Placental epithelial cell (primary cell): ENCODE data around the gene OR2AJ1. TPM values are rescaled to one million over a fixed set of nuclear protein-coding genes. Genes with fewer than 3 reads are reported as not detected.

Experiments used
- total RNA-seq: library from RNA; depleted of rRNA; stranded (reverse); fragments of >200 nt; gene quantifications from 2 replicates; pipeline ENCODE4 v1.2.3, GENCODE V29; 2012

Gene OR2AJ1, protein sequence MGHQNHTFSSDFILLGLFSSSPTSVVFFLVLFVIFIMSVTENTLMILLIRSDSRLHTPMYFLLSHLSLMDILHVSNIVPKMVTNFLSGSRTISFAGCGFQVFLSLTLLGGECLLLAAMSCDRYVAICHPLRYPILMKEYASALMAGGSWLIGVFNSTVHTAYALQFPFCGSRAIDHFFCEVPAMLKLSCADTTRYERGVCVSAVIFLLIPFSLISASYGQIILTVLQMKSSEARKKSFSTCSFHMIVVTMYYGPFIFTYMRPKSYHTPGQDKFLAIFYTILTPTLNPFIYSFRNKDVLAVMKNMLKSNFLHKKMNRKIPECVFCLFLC
- under 0.01 and 0.11 TPM in 2 replicates for total RNA-seq

DNA sequence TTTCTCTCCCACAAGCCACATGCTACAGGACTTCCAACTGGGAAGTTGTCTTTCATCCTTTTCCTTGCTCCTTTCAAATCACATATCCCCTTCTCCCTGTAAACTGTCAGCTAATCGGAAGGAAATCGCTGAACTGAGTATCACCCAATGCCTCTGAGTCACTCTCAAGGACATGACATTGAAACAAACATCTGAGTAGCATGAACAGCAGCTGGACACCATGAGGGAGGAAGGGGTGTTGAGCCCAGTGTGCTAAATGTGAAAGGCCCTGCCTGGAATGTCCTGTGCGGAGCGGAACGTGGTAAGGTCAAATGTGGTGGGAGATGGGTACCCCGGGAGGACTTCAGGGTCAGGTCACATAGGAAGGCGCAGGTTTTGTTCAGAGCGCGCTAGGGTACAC is at the start of gene OR2AJ1:
Gene OR2AJ1 (plus strand): TSS at position 22 of the 400 bp plus-strand sequence. CDS start 8,880 bp downstream, outside the sequence.

DNA sequence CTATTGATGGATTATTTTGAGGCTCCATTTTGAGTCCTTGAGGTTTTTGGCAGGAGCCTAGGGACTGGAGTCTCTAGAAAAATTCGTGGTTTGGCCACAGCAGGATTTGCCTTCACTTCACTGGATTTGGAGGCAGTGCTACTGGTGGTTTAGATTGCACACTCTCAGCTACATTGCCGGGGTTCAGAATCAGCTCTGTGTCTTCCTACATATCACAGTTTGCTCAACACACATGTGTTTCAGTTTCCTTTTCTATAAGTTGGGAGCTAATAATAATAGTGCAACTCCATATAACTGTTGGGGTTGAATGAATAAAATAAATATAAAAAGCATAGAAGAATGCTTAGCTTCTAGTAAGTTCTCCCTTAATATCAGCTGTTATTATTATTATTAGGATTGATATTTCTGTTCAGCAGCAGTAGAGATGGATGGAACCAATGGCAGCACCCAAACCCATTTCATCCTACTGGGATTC is 29.5 kb upstream of the OR2AJ1 start, which contains the start of gene OR2W3:
Gene OR2W3 (plus strand): TSS at position 425 of the 475 bp plus-strand sequence. CDS start 0 bp downstream, at position 425.

DNA sequence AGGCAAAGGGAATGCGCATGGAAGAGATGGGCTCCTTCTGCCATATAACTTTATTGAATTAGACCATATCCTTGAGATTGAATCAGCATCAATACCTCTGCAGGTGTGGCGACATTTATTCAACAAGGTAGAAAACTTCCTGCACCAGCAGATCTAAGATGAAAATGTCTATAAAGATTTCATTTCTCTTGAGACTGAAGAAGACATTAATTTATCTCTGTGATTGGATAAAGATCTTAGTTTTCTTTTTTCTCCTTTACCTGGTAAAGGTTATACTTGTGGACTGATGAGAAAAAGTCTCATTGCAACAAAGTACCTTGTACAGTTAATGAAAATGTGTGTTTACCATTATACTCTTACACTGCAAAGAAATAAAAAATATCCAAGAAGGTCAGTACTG is 4.7 kb upstream of the OR2AJ1 start, which contains the start of gene OR2T8:
Gene OR2T8 (plus strand): TSS at position 301 of the 400 bp plus-strand sequence. CDS start 766 bp downstream, outside the sequence.

DNA sequence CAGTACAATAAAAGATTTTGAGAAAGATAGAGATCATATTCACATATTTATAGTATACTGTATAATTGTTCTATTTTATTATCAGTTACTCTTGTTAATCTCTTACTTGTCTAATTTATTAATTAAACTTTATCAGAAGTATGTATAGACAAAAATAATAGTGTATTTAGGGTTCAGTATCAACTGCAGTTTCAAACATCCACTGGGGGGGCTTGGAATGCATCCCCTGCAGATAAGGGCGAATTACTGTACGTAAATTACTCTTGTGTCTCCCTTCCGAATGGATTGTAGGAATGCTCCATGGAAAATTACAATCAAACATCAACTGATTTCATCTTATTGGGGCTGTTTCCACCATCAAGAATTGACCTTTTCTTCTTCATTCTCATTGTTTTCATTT is 23.9 kb downstream of the OR2AJ1 start, which contains the start of gene OR2L8:
Gene OR2L8 (plus strand): TSS at position 301 of the 400 bp plus-strand sequence. CDS start 0 bp downstream, at position 301.

DNA sequence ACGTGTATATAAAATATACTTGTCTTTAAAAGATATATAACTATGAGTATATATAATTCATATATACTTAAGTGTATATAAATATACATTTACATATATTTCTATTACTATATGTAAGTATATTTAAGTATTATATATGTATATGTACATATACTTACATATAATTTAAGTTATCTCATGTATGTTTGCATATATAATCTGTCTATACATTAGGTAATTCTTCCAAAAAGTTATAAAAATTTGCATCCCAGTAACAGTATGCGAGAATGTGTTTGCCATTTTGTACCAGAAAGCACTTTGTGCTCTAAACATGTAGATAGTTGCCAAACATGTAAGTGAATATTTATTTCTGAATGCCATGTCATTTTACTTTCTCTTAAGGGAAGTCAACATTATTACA is 40.2 kb downstream of the OR2AJ1 start, which contains the start of gene OR2AK2:
Gene OR2AK2 (plus strand): TSS at position 301 of the 400 bp plus-strand sequence. CDS start 144 bp downstream, outside the sequence.

Other genes starting within 250 kb of the OR2AJ1 start
- gene OR13G1, start 245.2 kb upstream of the OR2AJ1 start, total RNA-seq, result not detected in 2 replicates
- not detected in 2 replicates for gene OR6F1, start 208.2 kb upstream of the OR2AJ1 start, total RNA-seq
- not detected in 2 replicates for gene OR14K1, start 186.3 kb upstream of the OR2AJ1 start, total RNA-seq
- not detected in 2 replicates for gene OR14A2, start 176.7 kb upstream of the OR2AJ1 start, total RNA-seq
- not detected in 2 replicates for gene OR1C1, start 164.3 kb upstream of the OR2AJ1 start, total RNA-seq
- gene OR14A16, start 100.8 kb upstream of the OR2AJ1 start, total RNA-seq, result not detected in 2 replicates
- not detected in 2 replicates for gene OR11L1, start 83.0 kb upstream of the OR2AJ1 start, total RNA-seq
- gene TRIM58, start 67.7 kb upstream of the OR2AJ1 start, total RNA-seq, result 3.1 and 18.8 TPM in 2 replicates
- gene OR2W3, start 29.3 kb upstream of the OR2AJ1 start, total RNA-seq, result 1.6 and 6.2 TPM in 2 replicates
- 0.98 TPM in 1 of 2 replicates, not detected in the other for gene OR2T8, start 4.6 kb upstream of the OR2AJ1 start, total RNA-seq
- gene OR2L8, start 24.0 kb downstream of the OR2AJ1 start, total RNA-seq, result 0.39 TPM in 1 of 2 replicates, not detected in the other
- not detected in 2 replicates for gene OR2AK2, start 40.3 kb downstream of the OR2AJ1 start, total RNA-seq
- 0.11 TPM in 1 of 2 replicates, not detected in the other for gene OR2L5, start 88.8 kb downstream of the OR2AJ1 start, total RNA-seq
- not detected in 2 replicates for gene OR2L2, start 105.2 kb downstream of the OR2AJ1 start, total RNA-seq
- not detected in 2 replicates for gene OR2L3, start 121.9 kb downstream of the OR2AJ1 start, total RNA-seq
- gene OR2L13, start 170.3 kb downstream of the OR2AJ1 start, total RNA-seq, result not detected in 2 replicates
- gene OR2M5, start 220.3 kb downstream of the OR2AJ1 start, total RNA-seq, result not detected in 2 replicates
- not detected in 2 replicates for gene OR2M2, start 249.9 kb downstream of the OR2AJ1 start, total RNA-seq